ENCODE results near the gene FTCD. TPM values are rescaled to one million over a fixed set of nuclear protein-coding genes. Genes with fewer than 3 reads are reported as not detected.

Gene FTCD
- total and polyA plus RNA-seq, 4 donors = 0.50 to 8.7 (median 1.8) TPM

- ATAC-seq (ENCODE audit: low FRiP score) = no peak
- intact Hi-C loops (cut with DNase I) = no loop called here
- DNase-seq = peak; percentile 48 to 51
- H3K36me3 ChIP-seq (ENCODE audit: control insufficient read depth in 1 of 2, insufficient read depth in 2 of 2, low read length in 1 of 2) = peaks cover 0 to 5% of the 10 kb centered on the region in 2 donors
- WGBS, 2 donors = 73% methylated on average over 9 of the region's 9 CpGs
- no peaks in the 10 kb centered on the region for H3K4me1 ChIP-seq (ENCODE audit: control insufficient read depth in 1 of 2, insufficient read depth in 2 of 2, low read length in 2 of 2)
- no peaks in the 10 kb centered on the region for H3K27me3 ChIP-seq (ENCODE audit: control insufficient read depth in 1 of 2, insufficient read depth in 2 of 2, low read length in 1 of 2)
- no peaks in the 10 kb centered on the region for H3K9me3 ChIP-seq (ENCODE audit: control insufficient read depth, low read length)
- no peak overlapping the region for H3K4me3 ChIP-seq (ENCODE audit: low read length in 2 of 2)
- H3K27ac ChIP-seq (ENCODE audit: low read depth in 1 of 2, low read length in 2 of 2) = no peak overlapping the region
Observed at GRCh38 chr21:46189213-46189958, 34.0 kb upstream of the FTCD start.

GRCh38 chr21:46188226-46189212, 33.1 kb upstream of the FTCD start:
- no peaks in the 10 kb centered on the region for H3K27me3 ChIP-seq (ENCODE audit: control insufficient read depth in 1 of 2, insufficient read depth in 2 of 2, low read length in 1 of 2)
- no peak overlapping the region for H3K27ac ChIP-seq (ENCODE audit: low read depth in 1 of 2, low read length in 2 of 2)
- 55 to 59% methylated on average over 17 of the region's 17 CpGs for WGBS, 2 donors
- H3K36me3 ChIP-seq (ENCODE audit: control insufficient read depth in 1 of 2, insufficient read depth in 2 of 2, low read length in 1 of 2) = no peaks in the 10 kb centered on the region
- no peak overlapping the region for H3K4me3 ChIP-seq (ENCODE audit: low read length in 2 of 2)
- ATAC-seq (ENCODE audit: low FRiP score) (no peak), DNase-seq (peak; percentile 21 to 60)
- intact Hi-C loops (cut with DNase I) = no loop called here
- no peaks in the 10 kb centered on the region for H3K4me1 ChIP-seq (ENCODE audit: control insufficient read depth in 1 of 2, insufficient read depth in 2 of 2, low read length in 2 of 2)
- H3K9me3 ChIP-seq (ENCODE audit: control insufficient read depth, low read length) = no peaks in the 10 kb centered on the region

GRCh38 chr21:46187814-46188213, 32.4 kb upstream of the FTCD start:
- no peaks in the 10 kb centered on the region for H3K9me3 ChIP-seq (ENCODE audit: control insufficient read depth, low read length)
- 82 to 86% methylated on average over 7 of the region's 7 CpGs for WGBS, 2 donors
- no peaks in the 10 kb centered on the region for H3K4me1 ChIP-seq (ENCODE audit: control insufficient read depth in 1 of 2, insufficient read depth in 2 of 2, low read length in 2 of 2)
- DNase-seq = peak in 1 of 2 donors; percentile 6
- no peak overlapping the region for H3K27ac ChIP-seq (ENCODE audit: low read depth in 1 of 2, low read length in 2 of 2)
- intact Hi-C loops (cut with DNase I) = no loop called here
- no peak for ATAC-seq (ENCODE audit: low FRiP score)
- H3K27me3 ChIP-seq (ENCODE audit: control insufficient read depth in 1 of 2, insufficient read depth in 2 of 2, low read length in 1 of 2) = no peaks in the 10 kb centered on the region
- no peaks in the 10 kb centered on the region for H3K36me3 ChIP-seq (ENCODE audit: control insufficient read depth in 1 of 2, insufficient read depth in 2 of 2, low read length in 1 of 2)
- H3K4me3 ChIP-seq (ENCODE audit: low read length in 2 of 2) = no peak overlapping the region

- H3K4me1 ChIP-seq (ENCODE audit: control insufficient read depth in 1 of 2, insufficient read depth in 2 of 2, low read length in 2 of 2) = no peaks in the 10 kb centered on the region
- ATAC-seq (ENCODE audit: low FRiP score) (no peak), DNase-seq (peak; percentile 38 to 42)
- intact Hi-C loops (cut with DNase I) = no loop called here
- H3K27me3 ChIP-seq (ENCODE audit: control insufficient read depth in 1 of 2, insufficient read depth in 2 of 2, low read length in 1 of 2) = no peaks in the 10 kb centered on the region
- H3K4me3 ChIP-seq (ENCODE audit: low read length in 2 of 2) = no peak overlapping the region
- no peak overlapping the region for H3K27ac ChIP-seq (ENCODE audit: low read depth in 1 of 2, low read length in 2 of 2)
- 93 to 94% methylated on average over 8 of the region's 8 CpGs for WGBS, 2 donors
- no peaks in the 10 kb centered on the region for H3K9me3 ChIP-seq (ENCODE audit: control insufficient read depth, low read length)
- no peaks in the 10 kb centered on the region for H3K36me3 ChIP-seq (ENCODE audit: control insufficient read depth in 1 of 2, insufficient read depth in 2 of 2, low read length in 1 of 2)
Observed at GRCh38 chr21:46187261-46187660, 31.9 kb upstream of the FTCD start.

- Histone ChIP-seq H3K27ac (ENCODE audit: low read depth in 1 of 2, low read length in 2 of 2) (no peak overlapping the region), H3K4me3 (ENCODE audit: low read length in 2 of 2) (no peak overlapping the region), H3K36me3 (ENCODE audit: control insufficient read depth in 1 of 2, insufficient read depth in 2 of 2, low read length in 1 of 2) (no peaks in the 10 kb centered on the region), H3K9me3 (ENCODE audit: control insufficient read depth, low read length) (no peaks in the 10 kb centered on the region), H3K27me3 (ENCODE audit: control insufficient read depth in 1 of 2, insufficient read depth in 2 of 2, low read length in 1 of 2) (no peaks in the 10 kb centered on the region), H3K4me1 (ENCODE audit: control insufficient read depth in 1 of 2, insufficient read depth in 2 of 2, low read length in 2 of 2) (no peaks in the 10 kb centered on the region)
- peak; percentile 24 to 44 for DNase-seq
- ATAC-seq (ENCODE audit: low FRiP score) = no peak
- intact Hi-C loops (cut with DNase I) = no loop called here
- 81 to 82% methylated on average over 7 of the region's 7 CpGs for WGBS, 2 donors
Observed at GRCh38 chr21:46185716-46186115, 30.3 kb upstream of the FTCD start.

- no peaks in the 10 kb centered on the region for H3K36me3 ChIP-seq (ENCODE audit: control insufficient read depth in 1 of 2, insufficient read depth in 2 of 2, low read length in 1 of 2)
- H3K4me3 ChIP-seq (ENCODE audit: low read length in 2 of 2) = peak overlapping the region in 1 of 2 donors; percentile 37
- DNase-seq (peak; percentile 91 to 93), ATAC-seq (ENCODE audit: low FRiP score) (peak; percentile 69)
- no peaks in the 10 kb centered on the region for H3K27me3 ChIP-seq (ENCODE audit: control insufficient read depth in 1 of 2, insufficient read depth in 2 of 2, low read length in 1 of 2)
- no peak overlapping the region for H3K27ac ChIP-seq (ENCODE audit: low read depth in 1 of 2, low read length in 2 of 2)
- H3K4me1 ChIP-seq (ENCODE audit: control insufficient read depth in 1 of 2, insufficient read depth in 2 of 2, low read length in 2 of 2) = no peaks in the 10 kb centered on the region
- WGBS, 2 donors = 14 to 46% methylated on average over 29 to 30 of the region's 30 CpGs
- intact Hi-C loops (cut with DNase I) = loop anchor here in 1 of 2 donors (5.0 kb wide), 1 partner anchor 137 kb away; the partner anchor contains the start of genes C21orf58 and PCNT
- no peaks in the 10 kb centered on the region for H3K9me3 ChIP-seq (ENCODE audit: control insufficient read depth, low read length)
Observed at GRCh38 chr21:46184625-46185555, 29.5 kb upstream of the FTCD start.

- 7 to 24% methylated on average over 20 to 22 of the region's 24 CpGs for WGBS, 2 donors
- DNase-seq = peak; percentile 82 to 84
- H3K4me1 ChIP-seq (ENCODE audit: control insufficient read depth in 1 of 2, insufficient read depth in 2 of 2, low read length in 2 of 2) = no peaks in the 10 kb centered on the region
Observed at GRCh38 chr21:46183910-46184624, 28.7 kb upstream of the FTCD start, which contains the start of gene SPATC1L. SPATC1L (minus strand) TSS chr21:46184459; CDS start chr21:46182816, 1,643 bp downstream.

More at GRCh38 chr21:46183910-46184624, 28.7 kb upstream of the FTCD start, which contains the start of gene SPATC1L:
- intact Hi-C loops (cut with DNase I) = loop anchor here in 1 of 2 donors (5.0 kb wide), 1 partner anchor 138 kb away; the partner anchor contains the start of genes C21orf58 and PCNT
- H3K9me3 ChIP-seq (ENCODE audit: control insufficient read depth, low read length) = no peaks in the 10 kb centered on the region
- no peaks in the 10 kb centered on the region for H3K27me3 ChIP-seq (ENCODE audit: control insufficient read depth in 1 of 2, insufficient read depth in 2 of 2, low read length in 1 of 2)
- H3K27ac ChIP-seq (ENCODE audit: low read depth in 1 of 2, low read length in 2 of 2) = no peak within 1 kb of the TSS
- ATAC-seq (ENCODE audit: low FRiP score) = peak; percentile 63
- H3K4me3 ChIP-seq (ENCODE audit: low read length in 2 of 2) = peak within 1 kb of the TSS in 1 of 2 donors; percentile 55
- H3K36me3 ChIP-seq (ENCODE audit: control insufficient read depth in 1 of 2, insufficient read depth in 2 of 2, low read length in 1 of 2) = no peaks in the 10 kb centered on the region

All from aorta (tissue), 5 donors.